ENCODE results near the gene HMCN2. TPM values are rescaled to one million over a fixed set of nuclear protein-coding genes. Genes with fewer than 3 reads are reported as not detected.

HMCN2 gene
- total and polyA plus RNA-seq, 2 donors (not counting 3 experiments of a cell fraction or from before 2014, with no cell fraction given): 0.04 to 0.24 TPM

DNA sequence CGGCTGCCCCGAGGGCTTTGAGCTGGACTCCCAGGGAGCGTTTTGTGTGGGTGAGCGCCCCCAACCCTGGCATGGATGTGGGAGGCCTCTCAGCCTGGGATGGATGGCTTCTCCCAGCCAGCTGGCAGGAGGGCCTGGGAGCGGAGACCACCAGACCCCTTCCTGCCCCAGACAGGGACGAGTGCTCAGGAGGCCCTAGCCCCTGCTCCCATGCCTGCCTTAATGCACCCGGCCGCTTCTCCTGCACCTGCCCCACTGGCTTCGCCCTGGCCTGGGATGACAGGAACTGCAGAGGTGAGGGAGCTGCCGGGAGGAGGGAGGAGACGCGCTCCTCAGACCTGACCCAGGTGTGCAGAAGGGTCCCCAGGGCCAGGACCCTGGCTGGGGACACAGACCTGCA lies 161.8 kb downstream of the HMCN2 start:
- no peaks in the 10 kb centered on the region for H3K9me1 ChIP-seq (replicated peaks; ENCODE audit: control insufficient read depth, extremely low read depth, insufficient read depth, low read length)
- POLR2A ChIA-PET: interaction anchor here (0.7 kb wide), 1 partner anchor 114 kb away, joined by 4 read pairs; no protein-coding TSS in a partner anchor
- H3K27ac ChIP-seq (ENCODE audit: insufficient read depth, low read depth, low read length): peak overlapping the region; percentile 4
- FAIRE-seq (no peak), DNase-seq (ENCODE audit: low read depth, low spot score) (no peak)
- peaks cover 0 to 2% of the 10 kb centered on the region in 2 experiments for H3K27me3 ChIP-seq (ENCODE audit: control insufficient read depth in 2 of 2, insufficient read depth in 2 of 2, low read length in 2 of 2)
- intact Hi-C loops (cut with micrococcal nuclease) (loop anchor here (1.0 kb wide), 1 partner anchor 26 kb away; no protein-coding TSS in a partner anchor), dilution Hi-C loops (cut with MboI; ENCODE audit: extremely low pct_ligation_motif_present, low sequenced_read_pairs) (no loop called here)
- H3K4me3 ChIP-seq (replicated peaks in 1 of 3; ENCODE audit: insufficient read depth in 1 of 3, low read depth in 1 of 3, low read length in 3 of 3): no peak overlapping the region
- no peaks in the 10 kb centered on the region for H3K79me2 ChIP-seq (ENCODE audit: control insufficient read depth, insufficient read depth, low read length)
- no peaks in the 10 kb centered on the region for H4K20me1 ChIP-seq (replicated peaks; ENCODE audit: control insufficient read depth, extremely low read depth, insufficient read depth, low read length)
- no peaks in the 10 kb centered on the region for H3K9me3 ChIP-seq (replicated peaks; ENCODE audit: control insufficient read depth, insufficient read depth, low read length)
- TF ChIP-seq, protein P1, sequence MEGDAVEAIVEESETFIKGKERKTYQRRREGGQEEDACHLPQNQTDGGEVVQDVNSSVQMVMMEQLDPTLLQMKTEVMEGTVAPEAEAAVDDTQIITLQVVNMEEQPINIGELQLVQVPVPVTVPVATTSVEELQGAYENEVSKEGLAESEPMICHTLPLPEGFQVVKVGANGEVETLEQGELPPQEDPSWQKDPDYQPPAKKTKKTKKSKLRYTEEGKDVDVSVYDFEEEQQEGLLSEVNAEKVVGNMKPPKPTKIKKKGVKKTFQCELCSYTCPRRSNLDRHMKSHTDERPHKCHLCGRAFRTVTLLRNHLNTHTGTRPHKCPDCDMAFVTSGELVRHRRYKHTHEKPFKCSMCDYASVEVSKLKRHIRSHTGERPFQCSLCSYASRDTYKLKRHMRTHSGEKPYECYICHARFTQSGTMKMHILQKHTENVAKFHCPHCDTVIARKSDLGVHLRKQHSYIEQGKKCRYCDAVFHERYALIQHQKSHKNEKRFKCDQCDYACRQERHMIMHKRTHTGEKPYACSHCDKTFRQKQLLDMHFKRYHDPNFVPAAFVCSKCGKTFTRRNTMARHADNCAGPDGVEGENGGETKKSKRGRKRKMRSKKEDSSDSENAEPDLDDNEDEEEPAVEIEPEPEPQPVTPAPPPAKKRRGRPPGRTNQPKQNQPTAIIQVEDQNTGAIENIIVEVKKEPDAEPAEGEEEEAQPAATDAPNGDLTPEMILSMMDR (IDR thresholded peaks at IDR 0.05; ENCODE audit: extremely low read depth in 1 of 2, insufficient read depth in 1 of 2, low read depth in 1 of 2, low read length in 2 of 2): no peak
- TF ChIP-seq EZH2 (IDR thresholded peaks at IDR 0.05; ENCODE audit: borderline replicate concordance, low read depth, low read length, severe bottlenecking) (no peak), POLR2AphosphoS5 (IDR thresholded peaks at IDR 0.05; ENCODE audit: insufficient read depth, low read depth, low read length) (no peak), FOS (IDR thresholded peaks at IDR 0.05; ENCODE audit: borderline replicate concordance, insufficient read depth, low read length) (no peak), MYC (IDR thresholded peaks at IDR 0.05; ENCODE audit: low read depth, low read length) (no peak), POLR2A (IDR thresholded peaks at IDR 0.05; ENCODE audit: low read depth, low read length) (no peak), GATA2 (IDR thresholded peaks at IDR 0.05; ENCODE audit: insufficient read depth, insufficient read length, low read depth, low read length) (no peak), JUN (IDR thresholded peaks at IDR 0.05; ENCODE audit: borderline replicate concordance, insufficient read depth, insufficient read length, low read depth) (no peak)
- TF ChIP-seq, protein P2, sequence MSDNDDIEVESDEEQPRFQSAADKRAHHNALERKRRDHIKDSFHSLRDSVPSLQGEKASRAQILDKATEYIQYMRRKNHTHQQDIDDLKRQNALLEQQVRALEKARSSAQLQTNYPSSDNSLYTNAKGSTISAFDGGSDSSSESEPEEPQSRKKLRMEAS (IDR thresholded peaks at IDR 0.05; ENCODE audit: insufficient read depth, insufficient read length): no peak
- peaks cover 12% of the 10 kb centered on the region for H3K4me1 ChIP-seq (ENCODE audit: control insufficient read depth, extremely low read depth, insufficient read depth, low read length)
- H3K4me2 ChIP-seq (ENCODE audit: insufficient read depth, low read length): no peak overlapping the region
- no peak overlapping the region for H2AFZ ChIP-seq (ENCODE audit: low read depth, low read length)
- no TSS peak for BruUV-seq (replicated peaks)
- no peak overlapping the region for H3K9ac ChIP-seq (replicated peaks; ENCODE audit: extremely low read depth, insufficient read depth, low read length)
- no peaks in the 10 kb centered on the region for H3K36me3 ChIP-seq (ENCODE audit: control insufficient read depth in 2 of 2, extremely low read depth in 1 of 2, insufficient read depth in 2 of 2, low read length in 2 of 2)
- CTCF ChIA-PET: interaction anchor here (0.9 to 1.5 kb wide), 5 partner anchors 11 to 255 kb away, joined by 3 to 6 read pairs (median 4); no protein-coding TSS in a partner anchor
